ENCODE data around the gene NPTX2. TPM values are rescaled to one million over a fixed set of nuclear protein-coding genes. Genes with fewer than 3 reads are reported as not detected.

The NPTX2 gene
- total RNA-seq, 2 donors from 2014 or later: 3.8 to 6.7 TPM

- no peak for DNase-seq (ENCODE audit: low spot score)
- Histone ChIP-seq H3K4me1 (no peaks in the 10 kb centered on the region), H3K27me3 (no peaks in the 10 kb centered on the region), H3K9me3 (peaks cover 0 to 5% of the 10 kb centered on the region in 2 donors), H3K4me3 (no peak overlapping the region), H3K27ac (no peak overlapping the region), H3K36me3 (no peaks in the 10 kb centered on the region)
- no peak for TF ChIP-seq CTCF (IDR thresholded peaks at IDR 0.05)
Measured at GRCh38 chr7:98603399-98603788, 13.7 kb upstream of the NPTX2 start.

GRCh38 chr7:98613601-98614425 lies 3.3 kb upstream of the NPTX2 start:
- H3K4me1 ChIP-seq: peaks cover 0 to 17% of the 10 kb centered on the region in 2 donors

GRCh38 chr7:98616381-98617050 lies 569 bp upstream of the NPTX2 start:
- peak overlapping the region in 1 of 2 donors; percentile 43 for H3K4me3 ChIP-seq
- peaks cover 0 to 22% of the 10 kb centered on the region in 2 donors for H3K4me1 ChIP-seq
- TF ChIP-seq CTCF (IDR thresholded peaks at IDR 0.05): no peak
- DNase-seq (ENCODE audit: low spot score): no peak
- no peak overlapping the region for H3K27ac ChIP-seq
- no peaks in the 10 kb centered on the region for H3K9me3 ChIP-seq
- no peaks in the 10 kb centered on the region for H3K36me3 ChIP-seq
- H3K27me3 ChIP-seq: peaks cover 0 to 19% of the 10 kb centered on the region in 2 donors

More at GRCh38 chr7:98613601-98614425, 3.3 kb upstream of the NPTX2 start:
- peaks cover 0 to 19% of the 10 kb centered on the region in 2 donors for H3K27me3 ChIP-seq
- no peak overlapping the region for H3K27ac ChIP-seq
- DNase-seq (ENCODE audit: low spot score): no peak
- H3K36me3 ChIP-seq: no peaks in the 10 kb centered on the region
- no peaks in the 10 kb centered on the region for H3K9me3 ChIP-seq
- H3K4me3 ChIP-seq: no peak overlapping the region
- TF ChIP-seq CTCF (IDR thresholded peaks at IDR 0.05): no peak

GRCh38 chr7:98617960-98618418 lies 904 bp downstream of the NPTX2 start:
- Histone ChIP-seq H3K36me3 (no peaks in the 10 kb centered on the region), H3K27ac (no peak overlapping the region), H3K27me3 (peaks cover 0 to 19% of the 10 kb centered on the region in 2 donors), H3K4me1 (peaks cover 0 to 22% of the 10 kb centered on the region in 2 donors), H3K4me3 (peak overlapping the region; percentile 25 to 43), H3K9me3 (no peaks in the 10 kb centered on the region)
- DNase-seq (ENCODE audit: low spot score): no peak
- no peak for TF ChIP-seq CTCF (IDR thresholded peaks at IDR 0.05)

GRCh38 chr7:98618786-98619185 lies 1.7 kb downstream of the NPTX2 start:
- H3K36me3 ChIP-seq: no peaks in the 10 kb centered on the region
- no peak for TF ChIP-seq CTCF (IDR thresholded peaks at IDR 0.05)
- H3K27ac ChIP-seq: no peak overlapping the region
- DNase-seq (ENCODE audit: low spot score): no peak
- H3K4me3 ChIP-seq: no peak overlapping the region
- peaks cover 0 to 22% of the 10 kb centered on the region in 2 donors for H3K4me1 ChIP-seq
- no peaks in the 10 kb centered on the region for H3K9me3 ChIP-seq
- peaks cover 0 to 19% of the 10 kb centered on the region in 2 donors for H3K27me3 ChIP-seq
